HCT116 (cell line): ENCODE results near the gene DAND5. TPM values are rescaled to one million over a fixed set of nuclear protein-coding genes. Genes with fewer than 3 reads are reported as not detected.

Source experiments
- ATAC-seq: fragments of 200-7000 bp; cut with Tn5 transposase; 2 replicates; pipeline ENCODE4 v1.9.1; 2020; ENCODE audit warnings: mild to moderate bottlenecking, moderate library complexity
- BruUV-seq: library from RNA; stranded (reverse); fragments of 400-500 nt; replicated peaks from 2 replicates; lab custom pipeline; 2021; lab: Mats Ljungman, UMichigan
- CTCF ChIA-PET: fragments of 300-600 bp; sonication (Branson Sonifier 250); formaldehyde crosslinking; loops from one replicate; lab custom pipeline; 2021; ENCODE audit warnings: antibody characterized with exemption; lab: Charles Lee
- POLR2A ChIA-PET: fragments of 300-600, 350-600 bp; sonication (Branson Sonifier 250); formaldehyde crosslinking; loops from one replicate; lab custom pipeline; 2021; ENCODE audit warnings: antibody characterized with exemption; lab: Charles Lee
- RAD21 ChIA-PET, 2 experiments: fragments of 300-600 bp; sonication (Branson Sonifier 250); formaldehyde crosslinking; loops; one replicate each; lab custom pipeline; 2023; ENCODE audit warnings: low total read pairs in 2 of 2; ENCODE audit not compliant: uncharacterized antibody in 2 of 2, unreplicated experiment in 2 of 2, low non-redundant PET in 1 of 2; lab: Charles Lee
- DNase-seq: peaks from one replicate; pipeline ENCODE4 v3.0.0-alpha.2; 2010; ENCODE audit warnings: low read depth, low spot score
- H2AFZ ChIP-seq: fragments of 200-600 bp; shearing (Covaris generic), sonication (generic); 2 replicates; pipeline ENCODE4 v1.6.1; 2017; ENCODE audit warnings: low read depth, mixed run types, mixed read lengths, antibody characterized with exemption, low read length; ENCODE audit not compliant: poor library complexity, severe bottlenecking
- H3K27ac ChIP-seq: 2 replicates; pipeline ENCODE4 v1.5.1; 2012; ENCODE audit warnings: low read depth, low read length
- H3K27me3 ChIP-seq: fragments of 200-600 bp; sonication (generic); 2 replicates; pipeline ENCODE4 v1.6.1; 2016; ENCODE audit warnings: mixed run types, low read length, mixed read lengths; ENCODE audit not compliant: insufficient read depth
- H3K36me3 ChIP-seq, 2 experiments: fragments of 200-500 bp in 1 of 2; fragments of 200-600 bp in 1 of 2; sonication (Bioruptor generic) in 1 of 2; sonication (generic) in 1 of 2; 2 replicates each; pipeline versions ENCODE4 v1.5.1 to v1.6.1; 2014 to 2016; ENCODE audit warnings: low read length in 2 of 2, inconsistent platforms in 1 of 2, mixed read lengths in 1 of 2, mixed run types in 1 of 2; ENCODE audit not compliant: insufficient read depth in 2 of 2, control insufficient read depth in 1 of 2
- H3K4me1 ChIP-seq, 2 experiments: fragments of 200-600 bp in 1 of 2; sonication (generic) in 1 of 2; 2 replicates each; pipeline versions ENCODE4 v1.5.1 to v1.6.1; 2012 to 2017; ENCODE audit warnings: low read length in 2 of 2, inconsistent platforms in 1 of 2, mild to moderate bottlenecking in 1 of 2, mixed read lengths in 1 of 2, mixed run types in 1 of 2, moderate library complexity in 1 of 2; ENCODE audit not compliant: insufficient read depth in 2 of 2, control insufficient read depth in 1 of 2
- H3K4me2 ChIP-seq: fragments of 200-600 bp; sonication (generic); 2 replicates; pipeline ENCODE4 v1.6.1; 2017; ENCODE audit warnings: mixed run types, low read length, mixed read lengths
- H3K4me3 ChIP-seq, 2 experiments: fragments of 200-600 bp in 1 of 2; sonication (generic) in 1 of 2; replicated peaks in 1 of 2; 2 replicates each; pipeline ENCODE4 v1.5.1; 2011 to 2016; ENCODE audit warnings: low read length in 2 of 2, control low read depth in 1 of 2, low read depth in 1 of 2, mild to moderate bottlenecking in 1 of 2, mixed read lengths in 1 of 2, mixed run types in 1 of 2
- H3K79me2 ChIP-seq: fragments of 200-600 bp; sonication (generic); 2 replicates; pipeline ENCODE4 v1.6.1; 2017; ENCODE audit warnings: mild to moderate bottlenecking, mixed run types, low read length, moderate library complexity, mixed read lengths; ENCODE audit not compliant: insufficient read depth
- H3K9ac ChIP-seq: fragments of 200-600 bp; sonication (generic); 2 replicates; pipeline ENCODE4 v1.6.1; 2016; ENCODE audit warnings: low read length, mixed read lengths
- H3K9me2 ChIP-seq: fragments of 200-600 bp; sonication (generic), shearing (Covaris generic); 2 replicates; pipeline ENCODE4 v1.6.1; 2017; ENCODE audit warnings: mixed run types, mild to moderate bottlenecking, moderate library complexity; ENCODE audit not compliant: insufficient read depth
- H3K9me3 ChIP-seq, 2 experiments: fragments of 200-500 bp in 1 of 2; fragments of 200-600 bp in 1 of 2; sonication (Bioruptor generic) in 1 of 2; sonication (generic) in 1 of 2; 2 replicates each; pipeline ENCODE4 v1.6.1; 2014 to 2017; ENCODE audit warnings: low read length in 2 of 2, mixed read lengths in 2 of 2, inconsistent platforms in 1 of 2, low read depth in 1 of 2, mild to moderate bottlenecking in 1 of 2, mixed run types in 1 of 2, moderate library complexity in 1 of 2; ENCODE audit not compliant: control insufficient read depth in 1 of 2, insufficient read depth in 1 of 2
- H4K20me1 ChIP-seq: fragments of 200-600 bp; sonication (generic), shearing (Covaris generic); 2 replicates; pipeline ENCODE4 v1.6.1; 2017; ENCODE audit warnings: mixed run types, mild to moderate bottlenecking, moderate library complexity; ENCODE audit not compliant: insufficient read depth
- CBX3 ChIP-seq: IDR thresholded peaks from 2 replicates; pipeline ENCODE4 v1.6.1; 2012; ENCODE audit warnings: low read depth
- EZH2phosphoT487 ChIP-seq: fragments of 200-600 bp; IDR thresholded peaks from 2 replicates; pipeline ENCODE4 v1.6.1; 2018; ENCODE audit warnings: antibody characterized with exemption, borderline replicate concordance
- POLR2AphosphoS5 ChIP-seq: IDR thresholded peaks from 2 replicates; pipeline ENCODE4 v1.6.1; 2011; ENCODE audit warnings: mild to moderate bottlenecking, low read depth, low read length, moderate library complexity
- SRF ChIP-seq: IDR thresholded peaks from 2 replicates; pipeline ENCODE4 v1.6.1; 2012; ENCODE audit warnings: low read depth
- TCF7L2 ChIP-seq: IDR thresholded peaks from 2 replicates; pipeline ENCODE4 v1.7.0; 2011; ENCODE audit warnings: borderline replicate concordance, inconsistent platforms; ENCODE audit not compliant: insufficient read depth, insufficient read length; ENCODE audit errors: extremely low read depth
- YY1 ChIP-seq: IDR thresholded peaks from 2 replicates; pipeline ENCODE4 v1.6.1; 2011; ENCODE audit warnings: low read length, low read depth, moderate library complexity, mild to moderate bottlenecking; ENCODE audit not compliant: insufficient replicate concordance; ENCODE audit errors: extremely low read depth
- intact Hi-C: fragments of 100-400 bp; cut with micrococcal nuclease; formaldehyde crosslinking; loops from 2 replicates; pipeline ENCODE4 v1.10.0; 2022
- total RNA-seq: library from RNA; stranded (reverse); gene quantifications from one replicate; pipeline ENCODE4 v1.2.1, GENCODE V29; 2021; ENCODE audit not compliant: unreplicated experiment
- TF ChIP-seq, protein P1 (sequence below): IDR thresholded peaks from 2 replicates; pipeline ENCODE4 v1.6.1; 2012
- TF ChIP-seq, protein P2 (sequence below): IDR thresholded peaks from 2 replicates; pipeline ENCODE4 v1.6.1; 2011; ENCODE audit warnings: mild to moderate bottlenecking, low read length, moderate library complexity; ENCODE audit not compliant: insufficient replicate concordance; ENCODE audit errors: extremely low read depth

The DAND5 gene
- total RNA-seq, 1 experiment from 2014 or later, result 0.25 TPM

- intact Hi-C loops, result no loop called here
- H3K4me3 ChIP-seq, result no peak overlapping the region
- TF ChIP-seq POLR2AphosphoS5 (no peak), EZH2phosphoT487 (no peak), SRF (no peak), CBX3 (no peak), YY1 (no peak), TCF7L2 (no peak)
- TF ChIP-seq, protein P1, sequence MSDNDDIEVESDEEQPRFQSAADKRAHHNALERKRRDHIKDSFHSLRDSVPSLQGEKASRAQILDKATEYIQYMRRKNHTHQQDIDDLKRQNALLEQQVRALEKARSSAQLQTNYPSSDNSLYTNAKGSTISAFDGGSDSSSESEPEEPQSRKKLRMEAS, result no peak
- TF ChIP-seq, protein P2, sequence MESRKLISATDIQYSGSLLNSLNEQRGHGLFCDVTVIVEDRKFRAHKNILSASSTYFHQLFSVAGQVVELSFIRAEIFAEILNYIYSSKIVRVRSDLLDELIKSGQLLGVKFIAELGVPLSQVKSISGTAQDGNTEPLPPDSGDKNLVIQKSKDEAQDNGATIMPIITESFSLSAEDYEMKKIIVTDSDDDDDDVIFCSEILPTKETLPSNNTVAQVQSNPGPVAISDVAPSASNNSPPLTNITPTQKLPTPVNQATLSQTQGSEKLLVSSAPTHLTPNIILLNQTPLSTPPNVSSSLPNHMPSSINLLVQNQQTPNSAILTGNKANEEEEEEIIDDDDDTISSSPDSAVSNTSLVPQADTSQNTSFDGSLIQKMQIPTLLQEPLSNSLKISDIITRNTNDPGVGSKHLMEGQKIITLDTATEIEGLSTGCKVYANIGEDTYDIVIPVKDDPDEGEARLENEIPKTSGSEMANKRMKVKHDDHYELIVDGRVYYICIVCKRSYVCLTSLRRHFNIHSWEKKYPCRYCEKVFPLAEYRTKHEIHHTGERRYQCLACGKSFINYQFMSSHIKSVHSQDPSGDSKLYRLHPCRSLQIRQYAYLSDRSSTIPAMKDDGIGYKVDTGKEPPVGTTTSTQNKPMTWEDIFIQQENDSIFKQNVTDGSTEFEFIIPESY, result no peak
- no peak overlapping the region for H2AFZ ChIP-seq
- ChIA-PET RAD21 (no interaction called here), CTCF (no interaction called here), POLR2A (interaction anchor here (0.8 kb wide), 1 partner anchor 50 kb away, joined by 5 read pairs; no protein-coding TSS in a partner anchor)
- H3K9me3 ChIP-seq, result no peaks in the 10 kb centered on the region
- H3K4me2 ChIP-seq, result no peak overlapping the region
- ATAC-seq (no peak), DNase-seq (no peak)
- no TSS peak for BruUV-seq
- H3K4me1 ChIP-seq, result peaks cover 16 to 23% of the 10 kb centered on the region in 2 experiments
- no peak overlapping the region for H3K9ac ChIP-seq
- no peaks in the 10 kb centered on the region for H3K79me2 ChIP-seq
- H3K36me3 ChIP-seq, result no peaks in the 10 kb centered on the region
- H3K27ac ChIP-seq, result no peak overlapping the region
- H4K20me1 ChIP-seq, result no peaks in the 10 kb centered on the region
- H3K9me2 ChIP-seq, result no peaks in the 10 kb centered on the region
- no peaks in the 10 kb centered on the region for H3K27me3 ChIP-seq
Observed at GRCh38 chr19:13010038-13010991, 40.9 kb downstream of the DAND5 start.
